HG02973 (cell line): ENCODE measurements around the gene NME2.

Experiments
- ATAC-seq: cut with Tn5 transposase; IDR thresholded peaks from one replicate; pipeline ENCODE4 v1.9.1; 2021; ENCODE audit warnings: moderate library complexity; ENCODE audit not compliant: unreplicated experiment

Gene NME2

GRCh38 chr17:51200295-51200694 is 34.1 kb downstream of the NME2 start:
- no peak for ATAC-seq

DNA sequence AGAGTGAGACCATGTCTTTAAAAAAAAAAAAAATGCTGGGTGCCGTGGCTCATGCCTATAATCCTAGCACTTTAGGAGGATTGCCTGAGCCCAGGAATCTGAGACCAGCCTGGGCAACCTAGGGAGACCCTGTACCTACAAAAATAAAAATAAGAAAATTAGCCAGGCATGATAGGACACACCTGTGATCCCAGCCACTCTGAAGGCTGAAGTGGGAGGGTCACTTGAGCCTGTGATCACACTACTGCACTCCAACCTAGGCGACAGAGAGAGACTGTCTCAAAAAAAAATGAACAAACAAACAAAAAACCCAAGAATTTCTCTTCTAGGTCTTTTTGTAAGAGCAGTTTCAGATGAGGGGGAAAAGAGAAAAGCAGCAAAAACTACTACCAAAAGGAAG is 34.6 kb downstream of the NME2 start:
- ATAC-seq = no peak

DNA sequence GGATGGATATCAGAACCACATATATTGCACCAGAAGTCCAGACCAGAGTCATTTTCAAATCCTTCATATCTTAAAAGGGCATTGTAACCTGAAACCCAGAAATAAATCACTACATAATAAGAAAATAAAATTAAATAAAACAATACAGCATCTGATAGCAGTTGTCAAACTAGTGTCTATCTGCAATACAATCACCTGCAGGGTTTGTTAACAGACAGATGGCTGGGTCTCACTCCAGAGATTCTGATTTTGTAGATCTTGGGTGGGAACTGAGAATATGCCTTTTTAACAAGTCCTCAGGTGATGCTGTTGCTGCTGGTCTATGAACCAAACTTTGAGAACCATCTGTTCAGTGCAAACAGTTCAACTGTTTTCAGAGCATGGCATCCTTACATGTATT is 37.6 kb downstream of the NME2 start:
- ATAC-seq = no peak

- no peak for ATAC-seq
These were observed 48.7 kb downstream of the NME2 start for GRCh38 chr17:51214920-51215319.

- ATAC-seq = no peak
These were observed 51.7 kb downstream of the NME2 start for GRCh38 chr17:51217946-51218345.

DNA sequence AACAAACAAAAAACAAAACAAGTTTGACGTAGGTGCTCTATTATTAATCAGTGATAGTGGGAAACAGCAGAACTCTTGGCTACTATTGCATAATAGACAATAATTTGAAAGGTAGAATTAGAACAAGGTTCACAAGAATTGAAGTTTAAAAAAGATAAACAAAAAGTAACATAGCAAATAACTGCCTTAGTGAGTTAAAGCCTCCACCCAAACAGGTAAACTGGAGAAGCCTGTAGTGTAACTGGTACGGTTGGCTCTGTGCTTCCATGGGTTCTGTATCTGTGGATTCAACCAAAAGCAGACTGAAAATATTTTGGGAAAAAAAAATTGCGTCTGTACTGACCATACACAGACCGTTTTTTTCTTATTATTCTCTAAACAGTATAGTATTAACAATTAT is 55.1 kb downstream of the NME2 start:
- no peak for ATAC-seq
